Measurements from ENCODE around the gene ATP6V1G2.

- TF ChIP-seq POLR2A (IDR thresholded peaks at IDR 0.05), result no peak
- no peak for TF ChIP-seq CTCF (IDR thresholded peaks at IDR 0.05)
These were observed 2.8 kb downstream of the ATP6V1G2 start for GRCh38 chr6:31543639-31544038.
